GM19463 (cell line): ENCODE results near the gene SPTAN1.
A peak's percentile ranks its signal among the peaks of the same experiment; 100 is the strongest.
"Not testable (repeated sequence)": the region's sequence is repeated elsewhere in the genome, so short reads cannot be mapped to it uniquely, and the experiment has no call there.

Experiments
- ATAC-seq: cut with Tn5 transposase; IDR thresholded peaks from one replicate; pipeline ENCODE4 v1.9.1; 2021; ENCODE audit warnings: mild to moderate bottlenecking, moderate library complexity; ENCODE audit not compliant: unreplicated experiment

SPTAN1 gene

DNA sequence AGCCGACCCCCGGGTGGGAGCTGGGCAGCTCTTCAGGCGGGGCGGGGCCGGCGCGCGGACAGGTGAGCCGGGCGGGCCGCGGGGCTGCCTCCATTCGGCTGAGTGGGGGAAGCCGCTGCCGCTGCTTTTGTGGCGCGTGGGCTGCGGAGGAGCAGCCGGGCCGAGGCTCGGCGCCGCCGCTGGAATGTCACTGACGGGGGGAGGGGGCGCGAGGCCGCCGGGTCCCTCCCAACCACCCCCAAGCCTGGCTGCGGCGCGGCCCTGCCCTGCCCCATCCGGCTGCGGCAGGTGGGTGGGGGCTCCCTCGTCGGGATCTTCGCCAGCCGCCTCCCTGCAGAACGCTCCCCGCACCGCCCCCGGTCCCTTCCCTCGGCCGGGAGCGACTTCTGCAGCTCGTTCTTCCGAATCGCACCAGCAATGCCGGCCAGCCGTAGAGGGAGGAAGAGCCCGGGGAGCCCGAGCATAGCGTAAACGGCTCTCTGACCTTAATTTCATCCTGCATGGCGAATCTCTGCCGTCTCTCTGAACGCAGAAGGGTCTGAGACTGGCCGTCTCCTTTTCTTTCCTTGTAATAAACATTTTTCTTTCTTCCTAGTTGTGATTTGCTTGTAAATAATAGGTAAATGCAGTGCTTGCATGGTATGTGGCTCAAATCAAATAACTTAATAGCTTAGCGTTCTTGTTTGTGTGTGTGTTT is 505 bp downstream of the SPTAN1 start:
- peak; percentile 28 for ATAC-seq

DNA sequence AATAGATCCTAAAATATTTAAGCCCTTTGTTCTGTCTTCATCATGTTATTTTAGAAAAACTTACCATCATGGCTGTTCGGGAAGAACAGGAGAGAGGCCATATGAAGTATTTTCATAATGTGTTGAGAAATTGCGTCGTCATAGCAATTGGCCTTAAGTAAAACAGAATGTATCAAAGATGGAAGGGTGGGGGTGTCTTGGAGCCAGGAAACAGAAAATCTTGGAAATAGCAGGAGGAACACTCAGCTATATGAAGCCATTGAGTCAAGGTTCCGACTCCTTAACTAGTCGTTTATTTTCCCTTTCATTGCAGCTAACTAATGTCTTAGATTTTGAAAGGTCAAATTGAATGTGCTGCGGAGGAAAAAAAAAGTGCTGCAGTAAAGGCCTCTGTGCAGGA is 1.3 kb downstream of the SPTAN1 start:
- ATAC-seq = no peak

DNA sequence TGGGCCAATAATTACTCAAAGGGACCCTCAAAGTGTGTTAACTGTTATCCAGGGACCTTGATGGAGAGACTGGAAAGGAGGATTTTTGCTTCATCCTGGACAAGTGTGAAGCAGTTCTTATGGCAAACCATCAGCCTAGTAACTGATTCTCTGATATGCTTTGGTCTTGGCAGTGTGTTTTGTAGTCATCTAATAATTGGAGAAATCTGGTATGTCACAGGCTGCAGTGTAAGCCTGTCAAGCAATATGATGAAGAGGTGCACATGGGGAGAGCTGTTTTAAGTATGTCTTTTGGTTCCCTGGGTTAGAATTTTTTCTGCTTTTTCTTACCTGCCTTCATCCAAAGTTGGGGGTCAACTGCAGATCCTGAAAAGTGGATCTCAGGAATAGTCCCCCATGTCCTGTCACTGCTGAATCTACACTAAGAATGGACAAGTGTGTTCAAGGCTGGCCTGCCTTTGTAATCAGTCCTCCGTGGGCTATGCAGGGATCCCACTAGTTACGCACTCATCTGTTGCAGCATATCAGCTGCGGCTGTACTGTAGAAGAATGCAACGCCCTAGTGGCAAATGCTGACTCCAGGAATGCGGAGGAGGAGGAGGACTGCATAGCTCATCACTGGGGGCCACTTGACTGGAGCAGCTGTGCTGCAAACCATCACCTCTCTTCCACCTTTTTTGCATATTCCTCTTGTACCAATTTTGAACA is 1.9 kb downstream of the SPTAN1 start:
- no peak for ATAC-seq

DNA sequence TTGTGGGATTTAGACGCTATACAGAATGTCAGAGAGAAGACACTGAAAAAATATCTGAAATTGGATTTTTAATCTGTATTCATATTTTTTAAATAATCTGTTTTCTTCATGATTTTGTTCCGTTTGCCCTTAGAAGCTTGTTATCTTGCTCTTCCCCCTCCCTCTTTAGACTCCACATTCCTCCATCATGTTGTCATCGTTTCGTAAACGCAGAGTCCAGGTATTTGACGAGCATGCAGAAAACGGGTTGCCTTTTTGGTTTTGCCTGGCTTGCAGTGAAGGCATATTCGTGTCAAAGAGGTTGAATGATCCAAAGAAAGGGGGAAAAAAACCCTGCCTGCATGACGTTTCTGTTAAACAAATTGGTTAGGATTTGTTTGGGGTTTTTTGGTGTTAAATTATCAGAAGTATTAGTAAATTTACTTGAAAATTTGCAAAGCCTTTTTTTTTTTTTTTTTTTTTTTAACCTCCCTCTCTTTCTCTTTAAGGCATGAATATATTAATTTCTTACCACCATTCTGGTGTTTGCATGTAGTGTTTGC is 2.9 kb downstream of the SPTAN1 start:
- no peak for ATAC-seq

DNA sequence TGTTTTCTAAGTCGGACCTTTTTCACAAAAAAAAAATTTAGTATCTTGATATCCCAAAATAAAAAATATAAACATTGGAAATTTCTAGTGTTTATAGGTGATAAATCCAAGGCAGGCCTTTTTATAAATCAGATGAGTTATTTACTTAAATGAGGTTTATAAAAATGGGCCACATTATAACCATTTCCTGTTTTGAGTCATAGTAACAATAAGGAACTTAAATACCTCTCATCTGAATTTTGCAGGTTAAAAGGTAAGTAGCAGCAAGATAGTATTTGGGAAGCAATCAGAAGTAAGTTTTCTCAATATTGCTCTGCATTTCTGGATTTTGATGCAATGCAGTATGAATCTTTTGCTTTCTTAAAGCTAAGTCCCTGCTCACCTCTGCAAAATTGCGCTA is 3.9 kb downstream of the SPTAN1 start:
- ATAC-seq = no peak

DNA sequence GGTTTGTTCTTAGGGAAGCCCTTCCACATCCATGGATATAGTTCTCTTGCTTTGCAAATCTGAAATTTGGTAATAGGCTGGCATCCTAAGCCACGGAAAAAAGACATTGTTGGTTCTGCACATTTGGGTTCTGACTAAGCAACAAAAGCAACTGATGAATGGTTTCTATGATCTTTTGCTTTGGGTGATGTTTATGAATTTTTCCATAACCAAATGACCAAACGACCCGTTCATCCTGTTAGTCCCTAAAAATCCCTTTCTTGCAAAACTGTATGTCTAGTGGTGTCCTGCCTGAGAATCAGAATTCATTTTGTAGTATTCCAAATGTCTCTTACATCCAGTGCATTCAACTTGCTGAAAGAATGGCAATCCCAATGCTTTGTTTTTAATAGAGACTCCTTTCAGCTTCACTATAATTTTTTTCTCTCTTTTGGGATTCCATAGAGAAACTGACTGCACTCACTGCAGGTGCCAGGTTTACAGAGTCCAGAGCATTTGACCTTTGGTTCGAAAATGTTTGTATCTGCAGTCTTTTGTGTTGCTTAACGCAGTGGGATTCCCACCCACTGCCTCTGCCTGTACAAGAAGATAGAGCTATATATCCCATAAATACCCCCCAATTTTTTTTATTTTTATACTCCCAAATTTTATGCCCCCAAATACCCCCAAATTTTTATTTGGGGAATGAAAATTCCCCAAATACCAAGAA is 4.7 kb downstream of the SPTAN1 start:
- ATAC-seq = no peak

DNA sequence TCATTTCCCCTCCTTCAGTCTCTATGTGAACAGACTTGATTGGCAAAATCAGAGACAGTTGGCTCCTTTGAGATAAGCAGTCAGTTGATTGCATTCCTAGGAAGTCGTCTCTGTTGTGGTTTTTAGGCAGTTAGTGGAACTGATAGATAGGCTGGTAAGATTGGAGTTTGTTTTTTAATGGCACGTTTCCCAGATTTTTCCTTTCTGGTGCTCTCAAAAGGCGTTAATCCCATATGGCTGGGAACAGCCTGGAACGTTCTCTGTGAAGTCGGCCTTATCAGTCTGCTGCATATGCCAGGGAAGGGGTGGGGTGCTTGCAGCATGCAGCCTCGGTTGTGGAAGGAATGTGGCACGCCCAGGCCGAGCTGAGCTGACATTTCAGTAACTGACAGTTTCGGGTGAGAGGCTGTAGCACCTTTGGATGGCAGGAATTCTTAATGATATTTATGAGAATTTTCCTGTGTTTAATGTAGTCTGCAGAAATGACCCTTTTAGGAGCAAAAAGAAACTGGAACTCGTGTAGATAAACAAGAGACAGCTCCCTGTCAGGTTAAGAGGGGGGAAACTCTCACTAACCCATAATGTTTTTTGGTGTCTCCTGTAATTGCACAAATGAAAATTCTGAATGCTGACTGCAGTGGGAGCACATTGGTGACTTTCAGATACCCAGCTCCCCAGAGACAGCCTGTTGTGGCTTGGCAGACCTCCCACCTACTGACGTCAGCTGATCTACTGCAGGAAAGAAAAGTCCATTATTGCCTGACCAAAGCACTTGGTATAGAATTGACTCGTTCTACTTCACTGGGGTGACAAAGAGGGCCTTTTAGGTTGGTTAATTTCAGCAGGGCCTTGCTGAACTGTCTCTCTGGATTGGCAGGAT is 6.3 kb downstream of the SPTAN1 start:
- peak; percentile 76 for ATAC-seq

DNA sequence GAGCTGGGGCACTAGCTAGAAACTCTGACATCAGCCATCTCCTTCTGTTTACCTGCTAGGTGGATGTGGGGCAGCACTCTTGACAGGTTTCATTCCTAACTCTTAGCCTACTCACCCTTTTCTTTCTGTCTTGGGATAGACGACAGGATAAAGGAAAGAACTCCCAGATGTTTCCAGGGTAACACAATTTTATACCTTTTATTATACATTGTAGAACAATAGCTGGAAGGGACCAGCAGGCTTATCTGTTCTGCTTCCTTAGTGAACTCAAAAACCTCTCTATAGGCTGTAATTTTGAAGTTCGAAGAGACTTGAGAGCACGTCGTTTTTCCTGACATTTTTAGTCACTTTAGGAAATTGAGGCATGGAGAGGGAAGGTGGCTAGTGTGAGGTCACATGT is 13.2 kb downstream of the SPTAN1 start:
- ATAC-seq = no peak

DNA sequence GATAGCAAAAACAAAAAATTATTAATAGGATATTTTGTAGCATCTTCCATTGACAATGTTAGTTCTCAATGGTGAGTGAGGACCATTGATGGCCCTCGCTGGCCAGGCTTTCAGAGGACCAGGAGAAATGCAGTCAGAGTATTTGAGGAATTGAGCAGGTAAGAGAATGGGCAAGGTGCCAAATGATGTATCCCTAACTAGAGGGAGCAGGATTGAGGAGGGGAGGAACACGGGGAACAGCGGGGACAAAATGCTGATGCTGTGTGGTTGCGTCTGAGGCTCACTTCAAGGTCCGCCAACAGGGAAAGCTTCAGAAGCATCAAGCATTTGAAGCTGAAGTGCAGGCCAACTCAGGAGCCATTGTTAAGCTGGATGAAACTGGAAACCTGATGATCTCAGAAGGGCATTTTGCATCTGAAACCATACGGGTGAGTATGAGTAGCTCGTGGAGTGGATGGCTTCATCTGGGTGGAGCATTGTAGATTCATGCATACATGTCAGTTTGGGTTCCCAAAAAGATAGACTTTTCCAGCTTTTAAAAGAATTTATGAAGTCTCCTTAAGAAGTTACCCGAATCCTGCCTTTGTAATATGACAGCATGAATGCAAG is 16.2 kb downstream of the SPTAN1 start:
- ATAC-seq = no peak

DNA sequence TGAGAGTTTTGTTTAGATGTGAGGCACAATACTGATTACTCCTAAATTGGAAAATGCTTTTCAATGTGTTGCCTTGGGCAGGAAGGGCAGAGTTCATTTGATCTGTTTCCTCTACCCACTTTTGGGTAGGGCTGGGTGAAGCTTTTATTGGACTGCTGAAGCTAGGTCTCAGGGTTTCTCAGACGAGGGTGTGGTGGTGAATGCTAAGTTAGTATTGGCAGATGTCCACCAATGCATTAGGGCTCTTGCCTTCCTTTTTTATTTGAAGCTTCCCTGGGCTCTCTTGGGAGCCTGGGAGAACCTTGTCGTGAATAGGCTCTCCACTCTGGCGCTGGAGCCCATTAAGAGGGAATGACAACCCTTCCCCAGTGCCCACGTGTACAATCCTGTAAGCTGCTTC is 23.1 kb downstream of the SPTAN1 start:
- ATAC-seq = no peak

DNA sequence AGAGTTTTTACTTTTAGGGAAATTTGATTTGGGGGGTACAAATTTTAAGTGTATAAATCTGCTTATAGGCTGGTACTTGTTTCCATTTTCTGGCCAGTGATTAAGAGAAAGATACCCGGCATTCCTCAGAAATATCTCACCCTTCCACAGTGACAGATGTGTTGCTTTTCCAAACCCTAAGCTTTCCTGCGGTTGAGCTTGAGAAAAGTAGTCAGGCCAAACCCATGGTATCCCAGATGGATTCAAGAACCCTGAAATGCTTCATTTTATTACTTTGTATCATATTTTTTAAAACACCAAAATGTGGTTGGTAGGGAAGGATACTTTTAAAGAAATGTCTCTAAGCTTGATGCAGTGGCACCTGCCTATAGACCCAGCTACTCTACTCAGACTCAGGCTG is 23.5 kb downstream of the SPTAN1 start:
- no peak for ATAC-seq

DNA sequence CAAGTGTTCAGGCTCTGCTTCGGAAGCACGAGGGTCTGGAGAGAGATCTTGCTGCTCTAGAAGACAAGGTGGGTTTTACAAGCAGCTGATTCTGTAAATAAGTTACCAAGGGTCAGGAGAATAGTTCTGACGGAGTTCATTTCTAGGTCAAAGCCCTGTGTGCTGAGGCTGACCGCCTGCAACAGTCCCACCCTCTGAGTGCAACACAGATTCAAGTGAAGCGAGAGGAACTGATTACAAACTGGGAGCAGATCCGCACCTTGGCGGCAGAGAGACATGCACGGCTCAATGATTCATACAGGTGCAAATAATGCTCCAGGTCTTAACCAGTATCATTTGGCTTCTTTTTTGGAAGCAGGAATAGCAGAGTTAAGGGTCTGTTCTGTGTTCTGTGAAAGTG is 24.8 kb downstream of the SPTAN1 start:
- no peak for ATAC-seq

DNA sequence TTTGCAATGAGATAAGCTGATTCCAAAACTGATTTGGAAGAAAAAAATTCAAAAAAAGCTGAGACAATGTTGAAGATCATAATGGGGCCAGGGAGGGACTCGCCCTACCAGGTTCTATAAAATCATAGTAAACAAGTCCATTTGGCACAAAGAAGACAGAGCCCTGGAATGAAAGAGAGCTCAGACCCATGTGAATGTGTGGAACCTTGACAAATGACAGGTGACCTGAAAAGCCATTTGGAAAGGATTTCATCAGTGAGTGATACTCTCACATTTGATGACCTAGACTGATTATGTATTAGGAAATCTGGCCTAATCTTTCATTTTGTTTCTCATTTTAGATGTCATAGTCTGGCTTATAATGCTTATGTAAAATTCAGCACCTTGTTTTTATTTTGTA is 26.8 kb downstream of the SPTAN1 start:
- no peak for ATAC-seq

DNA sequence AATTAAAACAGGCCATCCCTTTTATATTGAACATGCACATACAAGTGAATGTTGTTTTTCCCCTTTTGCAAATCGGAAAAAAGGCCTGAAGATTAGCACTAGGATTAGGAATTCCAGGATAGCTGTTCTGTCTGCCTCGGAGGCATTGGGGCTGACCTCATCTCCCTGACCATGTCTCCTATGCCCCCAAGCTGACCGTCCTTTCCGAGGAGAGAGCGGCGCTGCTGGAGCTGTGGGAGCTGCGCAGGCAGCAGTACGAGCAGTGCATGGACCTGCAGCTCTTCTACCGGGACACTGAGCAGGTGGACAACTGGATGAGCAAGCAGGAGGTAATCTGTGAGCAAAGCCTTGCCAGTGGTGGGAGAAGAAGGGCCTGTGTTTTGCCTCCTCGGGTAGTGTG is 28.3 kb downstream of the SPTAN1 start:
- no peak for ATAC-seq

DNA sequence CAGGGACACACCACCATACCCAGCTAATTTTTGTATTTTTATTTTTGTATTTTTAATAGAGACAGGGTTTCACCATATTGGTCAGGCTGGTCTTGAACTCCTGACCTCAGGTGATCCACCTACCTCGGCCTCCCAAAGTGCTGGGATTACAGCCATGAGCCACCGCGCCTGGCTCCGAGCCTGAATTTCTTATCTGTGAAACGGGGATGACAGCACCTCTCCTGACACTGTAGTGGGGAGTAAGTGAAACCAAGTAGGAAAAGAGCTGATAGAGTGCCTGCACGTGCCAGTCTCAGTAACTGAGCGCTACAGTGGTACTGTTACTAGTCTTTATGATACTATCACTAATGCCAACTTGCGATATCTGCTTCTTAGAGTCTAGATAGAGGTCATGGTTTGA is 32.8 kb downstream of the SPTAN1 start:
- ATAC-seq = not testable (repeated sequence)

DNA sequence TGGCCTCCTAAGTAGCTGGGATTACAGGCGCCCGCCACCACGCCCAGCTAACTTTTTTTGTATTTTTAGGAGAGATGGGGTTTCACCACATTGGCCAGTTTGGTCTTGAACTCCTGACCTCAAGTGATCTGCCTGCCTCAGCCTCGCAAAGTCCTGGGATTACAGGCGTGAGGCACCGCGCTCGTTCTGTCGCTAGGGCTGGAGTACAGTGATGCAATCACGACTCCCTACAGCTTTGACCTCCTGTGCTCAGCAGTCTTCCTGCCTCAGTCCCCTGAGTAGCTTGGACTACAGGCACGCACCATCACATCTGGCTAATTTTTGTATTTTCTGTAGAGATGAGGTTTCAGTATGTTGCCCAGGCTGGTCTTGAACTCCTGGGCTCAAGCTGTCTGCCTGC is 34.5 kb downstream of the SPTAN1 start:
- not testable (repeated sequence) for ATAC-seq

DNA sequence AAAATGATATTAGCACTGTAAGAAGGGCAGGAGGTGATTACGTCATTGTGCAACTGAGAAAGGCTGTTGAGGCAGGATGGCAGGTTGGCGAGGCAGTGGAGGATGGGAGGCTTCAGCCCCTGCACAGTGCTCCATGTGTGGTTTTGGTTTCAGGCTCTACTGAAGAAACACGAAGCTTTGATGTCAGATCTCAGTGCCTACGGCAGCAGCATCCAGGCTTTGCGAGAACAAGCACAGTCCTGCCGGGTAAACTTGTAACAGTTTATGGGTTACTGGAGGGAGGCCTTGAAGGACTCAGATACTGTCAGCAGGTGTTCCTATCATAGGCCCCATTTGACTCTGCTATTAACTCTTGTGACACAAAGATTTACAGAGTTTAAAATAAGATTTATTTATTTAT is 35.1 kb downstream of the SPTAN1 start:
- ATAC-seq = no peak

DNA sequence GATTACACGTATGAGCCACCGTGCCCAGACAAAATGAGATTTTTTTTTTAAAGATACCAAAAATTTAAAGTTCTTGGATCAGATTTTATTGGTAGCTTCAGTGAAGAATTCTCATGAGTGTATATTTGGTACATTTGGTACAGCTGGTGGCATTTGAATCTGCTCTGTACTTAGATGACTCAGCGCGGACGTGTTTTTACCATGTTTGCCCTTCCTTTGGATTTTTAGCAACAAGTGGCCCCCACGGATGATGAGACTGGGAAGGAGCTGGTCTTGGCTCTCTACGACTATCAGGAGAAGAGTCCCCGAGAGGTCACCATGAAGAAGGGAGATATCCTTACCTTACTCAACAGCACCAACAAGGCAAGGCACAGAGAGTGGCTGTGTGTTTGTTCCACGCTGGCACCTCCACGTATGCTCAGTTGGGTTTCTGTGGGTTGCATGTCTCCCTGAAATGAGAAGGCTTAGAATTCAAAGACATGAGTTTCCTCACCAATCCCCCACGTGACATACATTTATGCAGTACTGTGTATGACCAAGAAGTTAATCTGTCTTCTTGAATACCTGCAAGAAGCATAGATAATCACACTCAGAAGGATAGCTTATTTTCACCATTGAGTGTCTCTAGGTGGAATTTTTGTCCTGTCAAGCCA is 36.3 kb downstream of the SPTAN1 start:
- ATAC-seq = no peak

DNA sequence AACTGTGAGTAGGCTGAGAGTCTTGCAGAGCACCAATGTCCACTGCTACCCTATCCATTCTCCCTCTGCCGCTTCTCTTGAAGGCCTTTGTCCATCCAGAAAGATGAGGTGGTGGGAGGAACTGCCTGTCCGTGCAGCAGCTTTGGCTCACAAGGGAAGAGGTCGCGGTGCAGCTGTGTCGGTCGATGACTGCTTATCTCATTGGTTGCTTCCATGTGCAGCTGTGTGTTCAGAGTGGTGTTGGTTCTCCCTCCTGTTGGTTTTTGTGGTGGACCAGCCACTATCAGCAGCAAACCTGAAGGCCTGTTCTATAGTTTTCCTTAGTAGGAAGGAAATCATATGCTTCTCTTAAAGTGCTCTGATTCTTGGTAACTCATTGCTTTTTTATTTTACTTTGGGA is 40.7 kb downstream of the SPTAN1 start:
- ATAC-seq = no peak

DNA sequence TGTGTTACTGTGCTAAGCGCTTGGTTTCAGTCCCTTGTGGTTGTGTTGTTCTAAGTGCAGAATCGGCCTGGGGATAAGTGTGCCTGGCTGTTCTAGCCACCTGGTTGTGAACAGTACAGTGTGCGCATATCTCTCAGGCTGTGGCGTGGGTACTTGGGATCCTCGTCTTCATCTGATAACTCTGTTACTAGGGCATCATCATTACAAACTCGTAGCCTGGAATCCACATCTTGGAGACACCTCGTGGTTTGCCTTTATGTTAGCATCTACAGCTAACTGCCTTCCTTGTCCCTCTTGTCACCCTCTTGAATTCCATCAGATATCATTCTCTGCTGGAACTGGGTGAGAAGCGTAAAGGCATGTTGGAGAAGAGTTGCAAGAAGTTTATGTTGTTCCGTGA is 41.5 kb downstream of the SPTAN1 start:
- no peak for ATAC-seq
